ENCODE results near the gene ZBTB8A. TPM values are rescaled to one million over a fixed set of nuclear protein-coding genes. Genes with fewer than 3 reads are reported as not detected.
"Not testable (repeated sequence)": the region's sequence is repeated elsewhere in the genome, so short reads cannot be mapped to it uniquely, and the experiment has no call there.

ZBTB8A gene
- total RNA-seq, 3 donors from 2014 or later = 6.6 to 10.0 (median 9.6) TPM

DNA sequence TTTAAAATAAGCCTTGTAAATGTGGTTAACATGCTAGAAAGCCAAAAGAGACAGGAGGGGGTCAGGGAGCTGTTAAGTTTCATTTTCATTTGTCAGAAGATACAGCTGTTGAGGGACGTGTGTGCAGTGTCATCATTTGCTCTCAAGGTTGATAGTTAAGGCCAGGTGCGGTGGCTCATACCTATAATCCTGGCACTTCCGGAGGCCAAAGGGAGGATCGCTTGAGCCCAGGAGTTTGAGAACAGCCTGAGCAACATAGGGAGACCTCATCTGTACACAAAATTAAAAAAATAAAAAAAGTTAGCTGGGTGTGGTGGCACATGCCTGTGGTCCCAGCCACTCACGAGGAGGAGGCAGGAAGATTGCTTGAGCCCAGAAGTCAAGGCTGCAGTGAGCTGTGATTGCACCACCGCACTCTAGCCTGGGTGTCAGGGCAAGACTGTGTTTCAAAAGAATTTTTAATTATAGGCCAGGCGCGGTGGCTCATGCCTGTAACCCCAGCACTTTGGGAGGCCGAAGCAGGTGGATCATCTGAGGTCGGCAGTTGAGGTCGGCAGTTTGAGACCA, 88.5 kb downstream of the ZBTB8A start:
- Histone ChIP-seq H3K4me1 (no peaks in the 10 kb centered on the region), H3K4me3 (no peak overlapping the region), H3K27me3 (no peaks in the 10 kb centered on the region), H3K27ac (no peak overlapping the region), H3K36me3 (no peaks in the 10 kb centered on the region), H3K9me3 (no peaks in the 10 kb centered on the region)
- DNase-seq (ENCODE audit: low spot score in 2 of 2) = no peak
- intact Hi-C loops (cut with DNase I; ENCODE audit: low total_unique reads) = no loop called here
- TF ChIP-seq POLR2AphosphoS5 (IDR thresholded peaks at IDR 0.05) = no peak
- TF ChIP-seq, protein P1, sequence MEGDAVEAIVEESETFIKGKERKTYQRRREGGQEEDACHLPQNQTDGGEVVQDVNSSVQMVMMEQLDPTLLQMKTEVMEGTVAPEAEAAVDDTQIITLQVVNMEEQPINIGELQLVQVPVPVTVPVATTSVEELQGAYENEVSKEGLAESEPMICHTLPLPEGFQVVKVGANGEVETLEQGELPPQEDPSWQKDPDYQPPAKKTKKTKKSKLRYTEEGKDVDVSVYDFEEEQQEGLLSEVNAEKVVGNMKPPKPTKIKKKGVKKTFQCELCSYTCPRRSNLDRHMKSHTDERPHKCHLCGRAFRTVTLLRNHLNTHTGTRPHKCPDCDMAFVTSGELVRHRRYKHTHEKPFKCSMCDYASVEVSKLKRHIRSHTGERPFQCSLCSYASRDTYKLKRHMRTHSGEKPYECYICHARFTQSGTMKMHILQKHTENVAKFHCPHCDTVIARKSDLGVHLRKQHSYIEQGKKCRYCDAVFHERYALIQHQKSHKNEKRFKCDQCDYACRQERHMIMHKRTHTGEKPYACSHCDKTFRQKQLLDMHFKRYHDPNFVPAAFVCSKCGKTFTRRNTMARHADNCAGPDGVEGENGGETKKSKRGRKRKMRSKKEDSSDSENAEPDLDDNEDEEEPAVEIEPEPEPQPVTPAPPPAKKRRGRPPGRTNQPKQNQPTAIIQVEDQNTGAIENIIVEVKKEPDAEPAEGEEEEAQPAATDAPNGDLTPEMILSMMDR (IDR thresholded peaks at IDR 0.05) = no peak
- no peak for TF ChIP-seq POLR2A (IDR thresholded peaks at IDR 0.05)

DNA sequence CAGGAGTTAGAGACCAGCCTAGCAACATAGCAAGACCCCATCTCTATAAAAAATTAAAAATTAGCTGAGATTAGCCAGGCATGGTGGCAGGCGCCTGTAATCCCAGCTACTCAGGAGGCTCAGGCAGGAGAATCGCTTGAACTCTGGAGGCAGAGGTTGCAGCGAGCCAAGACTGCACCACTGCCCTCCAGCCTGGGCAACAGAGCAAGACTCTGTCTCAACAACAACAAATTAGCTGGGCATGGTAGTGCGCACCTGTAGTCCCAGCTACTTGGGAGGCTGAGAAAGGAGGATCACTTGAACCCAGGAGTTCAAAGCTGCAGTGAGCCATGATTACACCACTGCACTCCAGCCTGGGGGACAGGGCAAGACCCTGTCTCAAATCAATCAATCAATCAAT, 90.9 kb downstream of the ZBTB8A start:
- not testable (repeated sequence) for H3K27me3 ChIP-seq; DNase-seq (ENCODE audit: low spot score in 2 of 2); H3K27ac ChIP-seq; H3K9me3 ChIP-seq; H3K4me3 ChIP-seq; H3K36me3 ChIP-seq; H3K4me1 ChIP-seq
- intact Hi-C loops (cut with DNase I; ENCODE audit: low total_unique reads) = loop anchor here (2.0 kb wide), 1 partner anchor 61 kb away; no protein-coding TSS in a partner anchor

DNA sequence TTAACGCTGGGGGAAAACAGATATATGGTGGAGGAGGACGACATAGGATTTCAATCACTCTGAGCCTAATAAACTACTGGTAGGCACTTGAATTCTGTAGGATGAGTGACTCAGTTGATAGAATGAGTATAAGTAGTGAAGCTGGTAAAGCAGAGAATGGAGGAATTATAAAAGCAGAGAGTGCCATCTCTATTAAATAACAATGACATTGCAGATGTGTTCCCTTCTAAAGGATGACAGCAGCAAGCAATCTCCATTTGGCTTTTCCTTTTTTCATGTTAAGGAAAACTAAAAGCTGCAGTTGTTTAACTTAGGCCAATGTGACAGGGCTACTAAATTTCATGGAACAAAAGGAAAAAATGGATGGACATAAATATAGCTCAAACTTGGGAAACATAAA, 93.6 kb downstream of the ZBTB8A start:
- Histone ChIP-seq H3K27ac (no peak overlapping the region), H3K27me3 (no peaks in the 10 kb centered on the region), H3K4me3 (no peak overlapping the region), H3K4me1 (no peaks in the 10 kb centered on the region), H3K36me3 (no peaks in the 10 kb centered on the region), H3K9me3 (no peaks in the 10 kb centered on the region)
- intact Hi-C loops (cut with DNase I; ENCODE audit: low total_unique reads) = no loop called here
- TF ChIP-seq POLR2A (IDR thresholded peaks at IDR 0.05) (no peak), POLR2AphosphoS5 (IDR thresholded peaks at IDR 0.05) (no peak)
- TF ChIP-seq, protein P1 (IDR thresholded peaks at IDR 0.05) = no peak
- no peak for DNase-seq (ENCODE audit: low spot score in 2 of 2)

DNA sequence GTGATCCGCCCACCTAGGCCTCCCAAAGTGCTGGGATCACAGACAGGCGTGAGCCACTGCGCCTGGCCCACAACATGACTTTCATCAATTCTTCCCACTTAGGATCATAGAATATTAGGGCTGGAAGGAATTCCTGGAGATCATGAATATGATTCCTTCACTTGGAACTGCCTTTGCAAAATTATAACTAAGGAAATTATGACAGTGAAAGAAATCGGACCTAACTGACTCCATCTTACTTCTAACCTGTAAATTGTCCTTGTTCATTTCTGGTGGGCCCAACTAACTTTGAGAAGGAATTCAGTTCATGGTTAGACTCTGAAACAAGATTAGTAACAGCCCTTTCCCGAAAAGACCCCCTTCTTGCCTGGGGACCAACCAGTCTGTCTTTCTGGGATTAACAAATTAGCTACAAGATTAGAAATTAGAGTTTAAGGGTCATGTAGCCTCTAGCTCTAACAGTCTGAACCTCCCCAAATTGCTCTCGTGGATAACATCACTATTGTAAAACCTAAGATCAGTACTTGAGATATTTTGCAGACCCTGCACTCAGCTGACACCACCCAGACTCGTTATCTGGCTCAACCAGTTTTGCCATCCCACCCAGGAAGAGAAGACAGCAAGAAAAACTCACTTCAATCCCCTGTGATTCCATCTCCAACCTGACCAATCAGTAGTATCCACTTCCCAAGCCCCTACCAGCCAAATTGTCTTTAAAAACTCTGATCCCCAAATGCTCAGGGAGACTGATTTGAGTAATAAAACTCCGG, 96.5 kb downstream of the ZBTB8A start:
- intact Hi-C loops (cut with DNase I; ENCODE audit: low total_unique reads) = no loop called here
- H3K36me3 ChIP-seq = no peaks in the 10 kb centered on the region
- H3K4me3 ChIP-seq = no peak overlapping the region
- H3K9me3 ChIP-seq = no peaks in the 10 kb centered on the region
- no peaks in the 10 kb centered on the region for H3K27me3 ChIP-seq
- no peak for DNase-seq (ENCODE audit: low spot score in 2 of 2)
- TF ChIP-seq POLR2A (IDR thresholded peaks at IDR 0.05) = no peak
- TF ChIP-seq POLR2AphosphoS5 (IDR thresholded peaks at IDR 0.05) = no peak
- TF ChIP-seq, protein P1 (IDR thresholded peaks at IDR 0.05) = no peak
- H3K4me1 ChIP-seq = no peaks in the 10 kb centered on the region
- no peak overlapping the region for H3K27ac ChIP-seq

DNA sequence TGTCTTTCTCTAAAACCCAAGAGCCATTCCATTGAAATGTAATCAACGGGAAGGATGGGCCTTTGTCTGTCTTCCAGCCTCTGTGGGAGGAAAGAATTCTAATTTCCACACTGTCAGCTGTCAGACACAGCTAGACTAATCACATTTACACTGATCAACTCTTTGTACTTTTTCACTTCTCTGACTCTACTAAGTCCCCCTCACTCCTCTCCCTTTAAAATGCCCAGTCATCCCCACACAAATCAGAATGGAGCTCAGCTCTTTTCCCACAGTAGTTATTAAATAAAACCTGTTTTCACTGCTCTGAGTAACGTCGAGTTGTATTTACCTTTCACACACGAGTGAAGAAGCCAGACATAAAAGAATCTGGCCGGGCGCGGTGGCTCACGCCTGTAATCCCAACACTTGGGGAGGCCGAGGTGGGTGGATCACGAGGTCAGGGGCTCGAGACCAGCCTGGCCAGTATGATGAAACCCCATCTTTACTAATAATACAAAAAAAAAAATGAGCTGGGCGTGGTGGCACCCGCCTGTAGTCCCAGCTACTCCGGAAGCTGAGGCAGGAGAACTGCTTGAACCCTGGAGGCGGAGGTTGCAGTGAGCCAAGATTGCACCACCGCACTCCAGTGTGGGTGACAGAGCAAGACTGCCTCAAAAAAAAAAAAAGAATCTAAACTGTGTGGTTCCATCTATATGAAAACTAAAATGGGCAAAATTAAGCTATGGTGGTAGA, 97.9 kb downstream of the ZBTB8A start:
- no peaks in the 10 kb centered on the region for H3K27me3 ChIP-seq
- H3K4me3 ChIP-seq = no peak overlapping the region
- DNase-seq (ENCODE audit: low spot score in 2 of 2) = no peak
- no peaks in the 10 kb centered on the region for H3K4me1 ChIP-seq
- no peaks in the 10 kb centered on the region for H3K9me3 ChIP-seq
- TF ChIP-seq POLR2A (IDR thresholded peaks at IDR 0.05) = no peak
- no peak for TF ChIP-seq POLR2AphosphoS5 (IDR thresholded peaks at IDR 0.05)
- TF ChIP-seq, protein P1 (IDR thresholded peaks at IDR 0.05) = no peak
- intact Hi-C loops (cut with DNase I; ENCODE audit: low total_unique reads) = no loop called here
- H3K27ac ChIP-seq = no peak overlapping the region
- H3K36me3 ChIP-seq = no peaks in the 10 kb centered on the region

Measured in breast epithelium (tissue), 4 donors.